HG03342 (cell line): ENCODE measurements around the gene MIXL1.
A peak's percentile ranks its signal among the peaks of the same experiment; 100 is the strongest.
"Not testable (repeated sequence)": the region's sequence is repeated elsewhere in the genome, so short reads cannot be mapped to it uniquely, and the experiment has no call there.

ENCODE experiments used
- ATAC-seq: cut with Tn5 transposase; IDR thresholded peaks from one replicate; pipeline ENCODE4 v1.9.1; 2021; ENCODE audit warnings: mild to moderate bottlenecking, moderate library complexity; ENCODE audit not compliant: unreplicated experiment

MIXL1 gene

GRCh38 chr1:226212545-226212944 is 10.9 kb upstream of the MIXL1 start:
- ATAC-seq: no peak

GRCh38 chr1:226215239-226215638 is 8.2 kb upstream of the MIXL1 start:
- no peak for ATAC-seq

- no peak for ATAC-seq
Observed at GRCh38 chr1:226216056-226216455, 7.4 kb upstream of the MIXL1 start.

DNA sequence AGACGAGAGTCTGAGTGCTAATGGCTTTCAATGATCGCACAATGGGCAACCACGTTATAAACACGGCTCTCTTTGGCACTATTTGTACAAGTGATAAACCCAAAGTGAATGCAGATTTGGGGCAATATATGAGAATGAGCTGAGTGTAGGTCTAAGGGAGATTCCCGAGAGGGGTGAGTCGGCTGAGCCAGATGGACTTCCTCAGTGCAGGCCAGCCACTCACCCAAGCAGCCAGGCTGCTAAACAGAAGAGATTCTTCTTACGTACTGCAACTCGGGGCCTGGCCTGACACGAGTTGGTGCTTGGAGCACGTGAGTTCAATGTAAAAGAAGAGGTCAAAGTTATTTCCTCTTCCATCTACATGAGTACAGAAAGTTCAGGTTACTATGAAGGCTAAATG is 6.2 kb upstream of the MIXL1 start:
- ATAC-seq: no peak

DNA sequence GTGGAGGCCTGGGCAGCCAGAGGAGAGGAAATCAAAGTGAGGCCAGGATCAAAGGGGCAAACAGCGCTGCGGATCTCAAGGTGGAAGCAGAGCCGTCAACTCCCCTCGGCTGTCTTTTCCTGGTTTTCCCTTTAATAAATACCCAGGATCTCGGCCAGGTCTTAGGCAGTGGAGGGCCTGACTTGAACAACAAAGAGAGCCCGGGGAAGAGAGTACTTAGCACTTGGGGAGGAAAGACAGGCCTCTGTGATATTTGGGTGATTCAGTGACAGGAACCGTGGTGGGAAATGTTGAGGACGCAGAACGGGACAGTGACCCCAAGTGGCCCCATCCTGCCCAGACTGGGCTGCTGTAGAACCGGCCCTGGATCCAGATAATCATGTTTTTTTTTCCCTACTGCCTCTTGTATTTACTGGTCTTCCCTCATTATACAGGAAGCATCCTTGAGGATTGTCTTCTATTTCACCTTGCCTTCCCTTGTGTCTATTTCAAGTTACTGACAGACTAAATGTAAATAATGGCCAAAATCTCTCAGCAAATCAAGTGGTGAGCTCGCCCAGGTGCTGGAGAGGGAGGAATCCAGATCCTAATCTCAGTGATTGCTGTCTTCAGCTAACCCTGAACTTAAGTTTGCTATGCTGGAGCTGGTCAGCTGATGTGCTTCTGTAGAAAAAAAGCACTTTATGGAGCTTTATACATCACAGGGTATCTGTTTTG is 2.8 kb upstream of the MIXL1 start:
- no peak for ATAC-seq

DNA sequence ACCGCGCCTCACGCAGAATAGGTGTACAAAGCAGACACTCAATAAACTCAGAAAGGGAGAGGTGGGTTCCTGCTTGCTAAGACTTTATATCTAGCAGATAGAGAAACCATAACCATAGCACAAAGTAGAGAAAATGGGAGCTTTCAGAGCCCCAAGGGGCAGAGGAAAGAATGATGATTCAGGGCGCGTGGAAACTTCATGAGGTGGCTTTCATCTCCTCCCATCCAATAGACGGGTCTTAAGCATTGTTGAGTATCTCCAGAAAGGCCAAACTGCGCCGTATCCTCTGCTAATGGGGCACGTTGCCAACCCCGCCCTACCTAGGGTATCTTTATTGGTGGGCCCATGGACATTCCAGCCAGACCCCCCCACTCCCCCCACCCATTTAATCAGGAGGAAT is 778 bp upstream of the MIXL1 start:
- ATAC-seq: no peak

- peak; percentile 62 for ATAC-seq
Observed at GRCh38 chr1:226223786-226224244, 351 bp downstream of the MIXL1 start.

GRCh38 chr1:226226601-226227000 is 3.1 kb downstream of the MIXL1 start:
- no peak for ATAC-seq

DNA sequence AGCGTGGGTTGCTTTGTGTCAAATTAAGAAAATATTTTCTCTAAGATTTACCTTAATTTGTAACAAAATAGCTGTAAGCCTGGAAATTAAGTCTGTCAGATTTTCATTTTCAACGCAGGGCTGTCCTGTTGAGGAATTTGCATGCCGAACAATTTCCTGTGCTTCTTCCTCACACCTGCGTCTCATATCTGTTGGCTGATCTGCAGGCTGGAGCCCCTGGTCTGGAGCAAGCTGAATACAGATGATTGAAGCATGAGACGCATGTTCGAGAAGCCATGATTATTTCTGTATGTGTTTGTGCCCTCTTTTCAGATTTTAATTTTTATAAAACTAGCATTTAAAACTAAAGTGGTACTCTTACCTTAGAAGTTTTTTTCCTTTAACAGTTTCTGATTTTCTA is 9.8 kb downstream of the MIXL1 start:
- peak; percentile 75 for ATAC-seq

DNA sequence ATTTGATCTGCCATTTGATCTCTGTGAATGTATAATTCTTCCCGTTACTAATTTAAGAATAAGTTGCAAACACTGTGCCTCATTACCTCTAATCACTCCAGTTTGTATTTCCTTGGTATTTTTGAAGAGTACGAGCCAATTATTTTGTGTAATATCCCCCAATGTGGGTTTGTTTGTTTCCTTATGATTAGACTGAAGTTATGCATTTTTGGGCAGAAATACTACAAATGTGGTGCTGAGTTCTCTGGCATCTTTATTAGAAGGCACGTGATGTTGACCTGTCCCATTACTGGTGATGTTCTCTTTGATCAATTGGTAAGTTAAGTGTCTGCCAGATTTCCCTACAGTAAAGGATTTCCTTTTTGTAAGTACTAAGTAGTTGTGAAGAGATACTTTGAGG is 10.3 kb downstream of the MIXL1 start:
- ATAC-seq: no peak

DNA sequence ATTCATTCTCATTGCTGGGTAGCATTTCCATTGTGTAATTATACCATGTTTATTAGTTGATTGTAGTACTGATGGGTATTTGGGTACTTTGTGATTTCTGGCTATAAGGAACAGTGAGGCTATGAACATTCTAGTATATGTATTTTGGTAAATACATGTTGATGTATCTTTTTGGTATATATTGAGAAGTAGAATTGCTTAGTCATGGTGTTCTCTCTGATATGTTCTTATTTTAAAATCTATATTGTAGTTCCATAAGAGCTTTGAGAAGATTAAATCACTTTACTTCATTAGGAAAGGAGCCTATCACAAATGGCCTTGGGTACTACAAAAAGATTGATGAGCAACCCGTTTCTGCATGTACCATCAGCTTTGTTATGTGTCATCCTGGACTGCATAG is 13.4 kb downstream of the MIXL1 start:
- ATAC-seq: no peak

GRCh38 chr1:226239421-226239820 is 16.0 kb downstream of the MIXL1 start:
- ATAC-seq: no peak

DNA sequence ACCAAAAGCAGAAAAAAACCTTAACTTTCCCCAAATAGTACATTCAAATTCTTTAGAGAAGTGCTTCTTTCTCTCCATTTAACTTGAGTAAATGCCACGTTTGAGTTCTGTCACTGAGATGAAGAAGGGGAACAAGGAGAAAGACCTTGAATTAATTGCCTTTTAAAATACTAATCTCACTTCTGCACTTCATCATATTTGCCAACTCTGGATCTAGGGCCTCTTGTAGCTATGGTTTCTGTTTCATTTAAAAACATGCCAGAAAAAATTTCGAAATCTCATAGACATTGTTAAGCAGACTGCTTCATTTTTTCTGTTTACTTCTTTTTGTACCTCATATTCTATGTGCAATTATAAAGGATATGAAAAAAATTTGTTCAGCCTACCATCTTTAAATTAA is 24.6 kb downstream of the MIXL1 start:
- no peak for ATAC-seq

- no peak for ATAC-seq
Observed at GRCh38 chr1:226248796-226249195, 25.3 kb downstream of the MIXL1 start.

DNA sequence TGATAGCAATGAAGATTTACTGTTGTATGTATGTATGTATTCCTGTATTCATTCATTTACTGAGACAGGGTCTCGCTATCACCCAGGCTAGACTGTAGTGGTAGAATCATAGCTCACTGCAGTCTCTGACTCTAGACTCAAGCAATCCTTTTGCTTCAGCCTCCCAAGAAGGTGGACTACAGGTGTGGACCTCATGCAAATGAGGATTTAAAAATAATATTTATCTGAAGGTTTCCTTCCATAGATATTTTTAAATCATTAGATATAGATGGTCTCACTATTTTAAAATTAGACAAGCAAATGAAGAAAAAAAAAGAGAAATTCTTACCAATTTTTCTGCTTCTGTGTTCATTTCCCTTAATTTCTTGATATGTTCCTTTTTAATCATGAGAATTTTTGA is 27.0 kb downstream of the MIXL1 start:
- ATAC-seq: no peak

GRCh38 chr1:226252841-226253240 is 29.4 kb downstream of the MIXL1 start:
- ATAC-seq: not testable (repeated sequence)

DNA sequence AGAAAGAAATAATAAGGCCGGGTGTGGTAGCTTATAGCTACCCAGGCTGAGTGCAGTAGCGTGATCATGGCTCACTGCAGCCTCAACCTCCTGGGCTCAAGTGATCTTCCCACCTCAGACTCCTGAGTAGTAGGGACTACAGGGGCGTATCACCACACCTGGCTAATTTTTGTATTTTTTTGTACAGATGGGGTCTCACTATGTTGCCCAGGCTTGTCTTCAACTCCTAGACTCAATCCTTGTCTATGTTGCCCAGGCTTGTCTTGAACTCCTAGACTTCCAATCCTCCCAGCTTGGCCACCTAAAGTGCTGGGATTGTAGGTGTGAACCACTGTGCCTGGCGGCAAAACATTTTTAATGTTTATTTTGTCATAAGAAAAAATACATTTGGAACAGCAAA is 30.5 kb downstream of the MIXL1 start:
- ATAC-seq: no peak

- no peak for ATAC-seq
Observed at GRCh38 chr1:226255380-226255779, 31.9 kb downstream of the MIXL1 start.

- no peak for ATAC-seq
Observed at GRCh38 chr1:226261818-226262217, 38.4 kb downstream of the MIXL1 start.

DNA sequence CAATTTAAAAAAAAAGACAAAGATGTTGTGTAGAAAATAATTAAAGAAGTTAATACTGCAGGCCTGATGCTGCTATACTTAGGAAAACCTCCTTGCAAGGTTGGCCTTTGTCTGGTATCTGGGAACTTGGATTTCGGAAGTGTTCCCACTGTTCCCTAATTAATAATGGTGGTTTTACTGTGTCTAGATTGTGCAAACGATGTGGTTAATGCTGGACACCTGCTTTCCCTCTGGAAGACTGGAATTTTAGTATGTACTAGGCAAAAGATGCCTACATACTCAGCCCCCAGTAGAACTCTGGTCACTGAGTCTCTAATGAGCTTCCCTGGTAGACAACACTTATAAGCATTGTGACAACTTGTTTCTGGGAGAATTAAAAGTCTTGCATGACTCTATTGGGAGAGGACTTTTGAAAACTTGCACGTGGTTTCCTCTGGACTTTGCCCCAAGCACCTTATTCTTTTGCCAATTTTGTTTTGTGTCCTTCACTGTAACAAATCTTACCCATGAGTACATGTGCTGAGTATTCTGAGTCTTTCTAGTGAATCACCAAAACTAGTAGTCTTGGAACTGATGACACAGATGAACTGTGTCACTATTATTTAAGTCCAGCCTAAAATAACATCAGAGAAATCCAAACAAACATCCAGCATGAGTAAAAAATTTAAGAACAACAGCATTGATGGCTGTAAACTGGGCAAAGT is 45.1 kb downstream of the MIXL1 start:
- ATAC-seq: no peak

DNA sequence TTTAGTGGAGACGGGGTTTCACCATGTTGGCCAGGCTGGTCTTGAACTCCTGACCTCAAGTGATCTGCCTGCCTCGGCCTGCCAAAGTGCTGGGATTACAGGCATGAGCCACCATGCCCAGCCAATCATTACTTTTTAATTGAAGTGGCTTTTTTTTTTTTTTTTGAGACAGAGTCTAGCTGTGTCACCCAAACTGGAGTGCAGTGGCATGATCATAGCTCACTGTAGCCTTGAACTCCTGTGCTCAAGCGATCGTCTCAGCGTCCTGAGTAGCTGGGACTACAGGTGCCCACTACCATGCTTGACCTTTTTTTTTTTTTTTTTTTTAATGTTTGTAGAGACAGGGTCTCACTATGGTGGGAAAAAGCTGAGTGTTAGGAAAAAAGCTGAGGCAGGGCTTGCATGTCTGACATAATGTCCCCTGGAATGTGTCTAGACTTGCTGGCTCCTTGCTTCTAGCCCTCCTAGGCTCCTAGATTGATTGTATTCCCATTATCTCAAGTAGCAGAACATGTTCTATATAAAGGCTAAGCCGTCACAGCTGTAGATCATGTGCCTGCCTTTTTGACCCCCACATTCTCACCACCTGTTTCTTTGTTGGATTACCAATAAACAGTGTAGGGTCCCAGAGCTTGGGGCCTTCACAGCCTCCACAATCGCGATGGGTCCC is 48.9 kb downstream of the MIXL1 start:
- not testable (repeated sequence) for ATAC-seq

DNA sequence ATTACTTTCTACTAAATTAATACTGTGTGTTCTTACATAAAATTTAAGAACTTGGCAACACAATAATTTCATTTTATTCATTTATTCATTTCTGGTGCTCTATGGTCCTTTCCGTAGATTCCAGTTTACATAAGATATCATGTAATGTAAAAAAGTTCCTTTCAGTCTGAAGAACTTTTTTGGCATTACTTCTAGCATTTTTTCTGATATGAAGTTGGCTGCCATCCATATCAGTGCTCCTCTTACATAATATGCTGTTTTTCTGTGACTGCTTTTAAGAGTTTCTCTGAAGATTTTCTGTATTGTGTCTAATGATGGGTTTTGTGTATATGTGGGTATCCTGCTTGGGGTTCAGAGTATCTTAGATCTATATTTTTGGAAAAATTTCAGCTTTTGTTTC is 50.7 kb downstream of the MIXL1 start:
- ATAC-seq: no peak
